ENCODE data around the gene ELMO1.

DNA sequence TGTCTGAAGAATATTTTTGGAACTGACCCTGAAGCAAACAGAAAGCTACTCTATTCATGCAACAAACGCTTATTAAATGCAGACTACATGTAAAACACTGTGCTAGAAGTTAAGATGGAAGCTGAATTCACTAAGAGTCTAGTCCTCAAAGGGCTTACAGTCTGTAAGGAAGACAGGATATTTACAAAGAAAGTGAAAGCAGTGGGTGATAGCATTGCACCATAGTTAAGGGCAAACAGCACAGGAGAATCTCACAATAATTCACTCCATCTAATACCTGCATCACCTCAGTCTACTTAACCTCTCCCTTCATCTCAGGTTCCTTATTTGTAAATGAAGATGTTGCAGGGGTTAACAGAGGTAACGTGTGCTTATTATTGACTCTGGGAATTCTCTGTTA is 364.4 kb downstream of the ELMO1 start:
- TF ChIP-seq CTBP1 (IDR thresholded peaks at IDR 0.05; ENCODE audit: borderline replicate concordance) (no peak), SP1 (IDR thresholded peaks at IDR 0.05) (no peak), FOXM1 (IDR thresholded peaks at IDR 0.05; ENCODE audit: borderline replicate concordance) (no peak), SUZ12 (IDR thresholded peaks at IDR 0.05) (no peak), TARDBP (IDR thresholded peaks at IDR 0.05) (no peak), HDGF (IDR thresholded peaks at IDR 0.05; ENCODE audit: borderline replicate concordance) (no peak), LEF1 (IDR thresholded peaks at IDR 0.05; ENCODE audit: borderline replicate concordance) (no peak), BHLHE40 (IDR thresholded peaks at IDR 0.05; ENCODE audit: borderline replicate concordance) (no peak), ELF4 (IDR thresholded peaks at IDR 0.05) (no peak), NFRKB (IDR thresholded peaks at IDR 0.05) (no peak)
